SU-DHL-6 (cell line): ENCODE data around the gene PALLD.

Source experiments
- EZH2phosphoT487 ChIP-seq: fragments of 200-600 bp; sonication (generic), shearing (Covaris generic); conservative IDR thresholded peaks from 2 replicates; pipeline ENCODE4 v1.6.1; 2018; ENCODE audit warnings: mild to moderate bottlenecking, antibody characterized with exemption, low read length, moderate library complexity, mixed read lengths
- TF ChIP-seq, protein P1 (sequence below): fragments of 200-600 bp; sonication (generic); IDR thresholded peaks from one replicate; pipeline ENCODE4 v1.5.1; 2017; ENCODE audit warnings: antibody characterized with exemption, mild to moderate bottlenecking, low read length, moderate library complexity; ENCODE audit not compliant: insufficient read depth, poor library complexity, severe bottlenecking

DNA sequence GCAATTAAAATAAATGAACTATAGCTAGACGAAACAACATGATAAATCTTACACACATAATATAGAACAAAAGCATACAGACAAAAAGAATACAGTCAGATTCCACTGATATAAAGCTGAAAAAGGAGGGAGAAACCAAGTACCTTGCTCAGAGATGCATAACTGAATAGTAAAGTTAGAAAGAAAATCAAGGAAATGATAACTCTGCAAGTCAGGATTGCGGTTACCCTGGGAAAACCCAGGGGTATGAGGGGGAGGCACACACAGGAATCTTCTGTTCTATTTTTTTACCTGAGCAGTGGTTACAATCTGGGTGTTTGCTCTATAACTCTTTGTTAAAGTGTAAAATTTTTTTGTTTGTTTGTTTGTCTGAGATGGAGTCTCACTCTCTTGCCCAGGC, 304.1 kb downstream of the PALLD start:
- TF ChIP-seq, protein P1, sequence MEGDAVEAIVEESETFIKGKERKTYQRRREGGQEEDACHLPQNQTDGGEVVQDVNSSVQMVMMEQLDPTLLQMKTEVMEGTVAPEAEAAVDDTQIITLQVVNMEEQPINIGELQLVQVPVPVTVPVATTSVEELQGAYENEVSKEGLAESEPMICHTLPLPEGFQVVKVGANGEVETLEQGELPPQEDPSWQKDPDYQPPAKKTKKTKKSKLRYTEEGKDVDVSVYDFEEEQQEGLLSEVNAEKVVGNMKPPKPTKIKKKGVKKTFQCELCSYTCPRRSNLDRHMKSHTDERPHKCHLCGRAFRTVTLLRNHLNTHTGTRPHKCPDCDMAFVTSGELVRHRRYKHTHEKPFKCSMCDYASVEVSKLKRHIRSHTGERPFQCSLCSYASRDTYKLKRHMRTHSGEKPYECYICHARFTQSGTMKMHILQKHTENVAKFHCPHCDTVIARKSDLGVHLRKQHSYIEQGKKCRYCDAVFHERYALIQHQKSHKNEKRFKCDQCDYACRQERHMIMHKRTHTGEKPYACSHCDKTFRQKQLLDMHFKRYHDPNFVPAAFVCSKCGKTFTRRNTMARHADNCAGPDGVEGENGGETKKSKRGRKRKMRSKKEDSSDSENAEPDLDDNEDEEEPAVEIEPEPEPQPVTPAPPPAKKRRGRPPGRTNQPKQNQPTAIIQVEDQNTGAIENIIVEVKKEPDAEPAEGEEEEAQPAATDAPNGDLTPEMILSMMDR = no peak
- no peak for TF ChIP-seq EZH2phosphoT487
